Sigmoid colon (tissue), 7 donors: ENCODE measurements around the gene FOXN4. TPM values are rescaled to one million over a fixed set of nuclear protein-coding genes. Genes with fewer than 3 reads are reported as not detected.

Experiments
- DNase-seq: peaks from one replicate; pipeline ENCODE4 v3.0.0-alpha.2; 2019
- H3K27ac ChIP-seq, 4 donors: fragments of 200-600 bp; sonication (generic); one replicate each; pipeline ENCODE4 v1.5.1; 2016 to 2019; ENCODE audit warnings: mild to moderate bottlenecking in 1 of 4
- H3K27me3 ChIP-seq, 3 donors: fragments of 200-600 bp; sonication (generic); one replicate each; pipeline ENCODE4 v1.5.1; 2019; ENCODE audit warnings: mild to moderate bottlenecking in 1 of 3
- H3K36me3 ChIP-seq, 4 donors: fragments of 200-600 bp; sonication (generic); one replicate each; pipeline ENCODE4 v1.5.1; 2016 to 2019
- H3K4me1 ChIP-seq, 4 donors: fragments of 200-600 bp; sonication (generic); one replicate each; pipeline ENCODE4 v1.5.1; 2017 to 2019
- H3K4me3 ChIP-seq, 4 donors: fragments of 200-600 bp; sonication (generic); one replicate each; pipeline ENCODE4 v1.5.1; 2017 to 2019; ENCODE audit warnings: mild to moderate bottlenecking in 2 of 4, moderate library complexity in 1 of 4
- H3K9me3 ChIP-seq, 4 donors: fragments of 200-600 bp in 3 of 4; sonication (generic) in 3 of 4; one replicate each; pipeline versions ENCODE4 v1.5.1 to v1.6.1; 2013 to 2019
- CTCF ChIP-seq, 4 experiments: fragments of 450-650 bp in 3 of 4; fragments of 200-600 bp in 1 of 4; IDR thresholded peaks; one replicate each; pipeline ENCODE4 v1.5.1; 2016 to 2019; ENCODE audit warnings: antibody characterized with exemption in 4 of 4, mild to moderate bottlenecking in 3 of 4, moderate library complexity in 2 of 4
- EP300 ChIP-seq, 4 donors: sonication (generic); formaldehyde crosslinking; IDR thresholded peaks; one replicate each; pipeline ENCODE4 v1.6.1; 2017; ENCODE audit warnings: antibody characterized with exemption in 4 of 4
- POLR2A ChIP-seq, 2 donors: fragments of 450-650 bp; IDR thresholded peaks; one replicate each; pipeline ENCODE4 v1.6.1; 2016; ENCODE audit warnings: antibody characterized with exemption in 2 of 2, mild to moderate bottlenecking in 2 of 2, moderate library complexity in 2 of 2
- POLR2AphosphoS5 ChIP-seq, 4 donors: sonication (generic); formaldehyde crosslinking; IDR thresholded peaks; one replicate each; pipeline ENCODE4 v1.6.1; 2017; ENCODE audit warnings: antibody characterized with exemption in 4 of 4
- WGBS, 2 donors: extraction: QIAGEN DNeasy Blood & Tissue Kit; methylation state at CpG; one replicate each; pipeline ENCODE4 v1.1.7; 2013; 5-methylcytosine and 5-hydroxymethylcytosine counted together
- intact Hi-C: fragments of 100-400 bp; cut with DNase I; formaldehyde crosslinking; loops from one replicate; pipeline ENCODE4 v1.15.1; 2023
- polyA plus RNA-seq, 3 donors: library from polyadenylated mRNA; stranded (reverse); fragments of 200-250 nt; gene quantifications; one replicate each; pipeline ENCODE4 v1.2.3, GENCODE V29; 2013
- total RNA-seq, 4 donors: library from RNA; depleted of rRNA; stranded (reverse); fragments of >200 nt; gene quantifications; one replicate each; pipeline ENCODE4 v1.1.0, GENCODE V29; 2016
- donor health status: healthy with polysubstance abuse.
- donor health status: Bipolar disorder and iron deficiency.
- donor health status: healthy.

Gene FOXN4
- total and polyA plus RNA-seq, 7 donors, result 0.06 to 1.9 (median 0.41) TPM; not detected in 4

DNA sequence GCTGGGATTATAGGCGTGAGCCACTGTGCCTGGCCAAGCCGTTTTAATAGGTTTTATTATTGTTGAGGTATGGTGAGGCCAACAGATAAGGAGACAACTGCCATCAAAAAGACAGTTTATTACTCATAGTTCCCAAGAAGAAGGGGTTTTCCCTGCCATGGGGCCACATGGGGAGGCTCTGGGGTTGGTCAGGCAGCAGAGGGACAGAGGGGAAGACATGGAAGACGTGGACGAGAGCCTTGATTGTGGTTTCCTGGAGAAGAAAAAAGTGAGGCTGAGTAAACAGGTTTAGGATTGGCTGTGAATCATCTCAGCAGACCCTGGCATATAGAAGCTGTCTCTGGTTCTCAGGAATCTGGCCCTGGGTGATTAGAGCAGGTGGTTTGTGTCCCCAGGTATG is 69.9 kb downstream of the FOXN4 start:
- peaks cover 63 to 95% (median 85%) of the 10 kb centered on the region in 4 donors for H3K36me3 ChIP-seq
- H3K4me3 ChIP-seq, result no peak overlapping the region
- WGBS, 2 donors, result 69 to 86% methylated on average over 4 of the region's 4 CpGs
- no peaks in the 10 kb centered on the region for H3K27me3 ChIP-seq
- TF ChIP-seq EP300 (IDR thresholded peaks at IDR 0.05) (no peak), CTCF (IDR thresholded peaks at IDR 0.05) (no peak), POLR2AphosphoS5 (IDR thresholded peaks at IDR 0.05) (no peak), POLR2A (IDR thresholded peaks at IDR 0.05) (no peak)
- peak; percentile 32 for DNase-seq
- H3K9me3 ChIP-seq, result no peaks in the 10 kb centered on the region
- intact Hi-C loops, result no loop called here
- no peak overlapping the region for H3K27ac ChIP-seq
- H3K4me1 ChIP-seq, result no peaks in the 10 kb centered on the region

GRCh38 chr12:109236257-109236656 is 72.8 kb downstream of the FOXN4 start:
- no peak overlapping the region for H3K4me3 ChIP-seq
- WGBS, 2 donors, result 76 to 84% methylated on average over 6 of the region's 6 CpGs

DNA sequence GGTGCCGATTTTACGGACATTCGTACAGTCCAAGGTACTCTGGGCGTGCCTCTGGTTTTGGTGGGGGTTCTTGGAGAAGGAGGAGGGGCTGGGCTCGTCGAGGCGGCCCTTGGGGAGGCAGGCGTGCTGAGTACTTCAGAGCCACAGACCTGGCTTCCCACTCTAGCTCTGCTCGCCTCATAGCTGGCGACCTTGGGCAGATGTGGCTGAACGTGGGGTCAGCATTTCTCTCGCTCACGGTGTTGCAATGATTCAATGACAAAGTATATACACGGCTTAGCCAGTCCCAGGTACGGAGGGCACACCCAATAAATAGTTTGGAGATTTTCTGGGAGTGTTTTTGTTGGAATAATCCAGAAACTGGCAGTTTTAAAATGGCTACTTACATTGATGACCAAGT is 75.1 kb downstream of the FOXN4 start:
- no peaks in the 10 kb centered on the region for H3K27me3 ChIP-seq
- H3K27ac ChIP-seq, result no peak overlapping the region
- H3K36me3 ChIP-seq, result peaks cover 59 to 97% (median 89%) of the 10 kb centered on the region in 4 donors
- no peaks in the 10 kb centered on the region for H3K4me1 ChIP-seq
- intact Hi-C loops, result no loop called here
- H3K9me3 ChIP-seq, result no peaks in the 10 kb centered on the region
- no peak overlapping the region for H3K4me3 ChIP-seq
- DNase-seq, result no peak
- no peak for TF ChIP-seq CTCF (IDR thresholded peaks at IDR 0.05)
- no peak for TF ChIP-seq POLR2AphosphoS5 (IDR thresholded peaks at IDR 0.05)
- TF ChIP-seq POLR2A (IDR thresholded peaks at IDR 0.05), result no peak
- no peak for TF ChIP-seq EP300 (IDR thresholded peaks at IDR 0.05)
- 85 to 86% methylated on average over 15 of the region's 15 CpGs for WGBS, 2 donors

More at GRCh38 chr12:109236257-109236656, 72.8 kb downstream of the FOXN4 start:
- no peaks in the 10 kb centered on the region for H3K4me1 ChIP-seq
- TF ChIP-seq POLR2AphosphoS5 (IDR thresholded peaks at IDR 0.05) (no peak), CTCF (IDR thresholded peaks at IDR 0.05) (no peak), POLR2A (IDR thresholded peaks at IDR 0.05) (no peak), EP300 (IDR thresholded peaks at IDR 0.05) (no peak)
- H3K9me3 ChIP-seq, result no peaks in the 10 kb centered on the region
- DNase-seq, result no peak
- intact Hi-C loops, result no loop called here
- no peaks in the 10 kb centered on the region for H3K27me3 ChIP-seq
- no peak overlapping the region for H3K27ac ChIP-seq
- peaks cover 60 to 95% (median 87%) of the 10 kb centered on the region in 4 donors for H3K36me3 ChIP-seq

GRCh38 chr12:109232731-109233130 is 76.4 kb downstream of the FOXN4 start:
- DNase-seq, result no peak
- no peaks in the 10 kb centered on the region for H3K9me3 ChIP-seq
- no peak overlapping the region for H3K4me3 ChIP-seq
- H3K4me1 ChIP-seq, result no peaks in the 10 kb centered on the region
- H3K27me3 ChIP-seq, result no peaks in the 10 kb centered on the region
- WGBS, 2 donors, result 93 to 94% methylated on average over 7 of the region's 7 CpGs
- peaks cover 68 to 100% (median 94%) of the 10 kb centered on the region in 4 donors for H3K36me3 ChIP-seq
- no peak overlapping the region for H3K27ac ChIP-seq
- intact Hi-C loops, result no loop called here
- no peak for TF ChIP-seq EP300 (IDR thresholded peaks at IDR 0.05)
- TF ChIP-seq POLR2A (IDR thresholded peaks at IDR 0.05), result no peak
- no peak for TF ChIP-seq POLR2AphosphoS5 (IDR thresholded peaks at IDR 0.05)
- TF ChIP-seq CTCF (IDR thresholded peaks at IDR 0.05), result no peak

GRCh38 chr12:109230193-109230592 is 78.9 kb downstream of the FOXN4 start:
- intact Hi-C loops, result no loop called here
- no peaks in the 10 kb centered on the region for H3K27me3 ChIP-seq
- WGBS, 2 donors, result 64 to 84% methylated on average over 2 of the region's 2 CpGs
- TF ChIP-seq CTCF (IDR thresholded peaks at IDR 0.05), result no peak
- no peak for TF ChIP-seq EP300 (IDR thresholded peaks at IDR 0.05)
- no peak for TF ChIP-seq POLR2AphosphoS5 (IDR thresholded peaks at IDR 0.05)
- no peak for TF ChIP-seq POLR2A (IDR thresholded peaks at IDR 0.05)
- no peaks in the 10 kb centered on the region for H3K9me3 ChIP-seq
- no peak overlapping the region for H3K27ac ChIP-seq
- peaks cover 70 to 99% (median 91%) of the 10 kb centered on the region in 4 donors for H3K36me3 ChIP-seq
- no peak for DNase-seq
- H3K4me3 ChIP-seq, result no peak overlapping the region
- H3K4me1 ChIP-seq, result no peaks in the 10 kb centered on the region
